ENCODE data around the gene MROH9.
"Not testable (repeated sequence)": the region's sequence is repeated elsewhere in the genome, so short reads cannot be mapped to it uniquely, and the experiment has no call there.

Gene MROH9, protein sequence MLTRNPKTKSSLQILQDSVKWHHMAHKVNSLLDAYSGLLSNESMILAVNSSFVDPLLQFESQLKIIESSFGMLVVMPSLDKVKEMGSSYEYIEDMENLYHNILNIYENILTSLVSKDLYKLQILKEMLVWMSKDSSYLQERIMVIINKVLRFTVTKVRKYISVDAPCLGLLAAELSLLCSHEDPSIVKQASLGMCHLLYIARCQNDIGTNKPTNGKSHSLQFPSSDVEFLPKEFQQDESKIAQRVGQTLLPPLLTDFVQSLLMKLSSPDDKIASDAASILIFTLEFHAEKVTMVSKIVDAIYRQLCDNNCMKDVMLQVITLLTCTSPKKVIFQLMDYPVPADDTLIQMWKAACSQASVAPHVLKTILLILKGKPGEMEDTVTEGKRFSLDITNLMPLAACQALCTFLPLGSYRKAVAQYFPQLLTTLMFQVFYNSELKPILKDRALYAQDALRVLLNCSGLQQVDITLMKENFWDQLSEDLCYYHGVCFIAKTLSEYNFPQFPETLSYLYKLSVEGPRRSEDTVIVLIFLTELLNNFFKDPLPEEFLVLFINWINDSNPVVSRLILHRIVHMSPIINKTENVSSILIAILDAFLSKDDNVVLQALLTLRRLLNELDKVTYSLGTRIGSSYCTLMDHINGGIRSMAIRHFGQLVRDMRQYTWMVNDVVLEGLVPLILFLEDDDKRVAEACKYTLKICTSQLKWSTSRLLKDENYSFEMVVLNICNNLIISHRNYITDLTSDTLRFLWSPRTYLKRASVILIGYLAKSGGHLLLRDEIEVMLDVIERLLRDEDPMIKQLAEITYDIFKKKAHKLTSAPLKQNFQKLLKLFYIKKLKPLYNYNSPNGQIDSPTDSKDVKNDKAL

GRCh38 chr1:170935231-170935630 lies at the start of gene MROH9:
Gene MROH9 (plus strand): TSS chr1:170935534. CDS start chr1:170945557, 10,023 bp downstream.
- no peak for DNase-seq (ENCODE audit: low read depth)

DNA sequence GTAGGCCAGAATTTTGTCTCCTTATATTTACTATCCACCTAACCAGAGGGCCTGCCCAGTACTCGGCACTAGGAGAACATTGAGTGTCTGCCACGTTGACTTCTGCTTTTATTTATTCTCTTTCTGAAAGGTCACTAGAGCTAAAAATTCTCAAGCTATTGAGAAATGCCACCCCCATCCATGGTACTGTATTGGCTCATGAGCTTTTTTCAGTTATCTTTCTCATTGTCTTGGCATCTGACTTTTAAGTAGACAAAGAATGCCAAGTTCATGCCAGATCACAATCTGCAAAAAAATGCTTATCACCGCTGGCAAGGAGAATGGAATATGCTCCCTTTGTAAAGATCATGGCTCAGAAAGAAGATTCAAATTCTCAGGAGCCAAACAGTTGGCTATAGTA lies 49.8 kb upstream of the MROH9 start:
- DNase-seq (ENCODE audit: low read depth) = peak; percentile 78

- DNase-seq (ENCODE audit: low read depth) = no peak
These were observed 48.9 kb upstream of the MROH9 start for GRCh38 chr1:170886460-170886859.

DNA sequence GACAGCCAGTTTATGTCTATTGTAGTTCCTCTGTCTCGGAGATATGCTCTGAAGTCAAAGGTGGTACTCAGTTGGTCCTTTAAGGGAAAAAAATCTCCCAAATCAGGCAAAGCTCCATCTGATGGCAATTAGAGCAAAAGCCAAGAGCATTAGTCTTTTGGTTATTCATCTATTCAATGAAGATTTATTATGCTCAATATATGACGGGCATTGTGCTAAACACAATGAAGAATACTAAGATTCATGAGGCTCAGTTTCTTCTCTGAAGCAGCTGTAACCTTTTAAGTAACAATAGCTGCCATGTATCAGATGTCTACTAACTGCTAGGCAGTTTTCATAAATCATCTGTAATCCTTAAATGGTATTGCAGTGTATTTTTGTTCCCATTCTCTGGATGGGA lies 47.6 kb upstream of the MROH9 start:
- DNase-seq (ENCODE audit: low read depth) = no peak

- no peak for DNase-seq (ENCODE audit: low read depth)
These were observed 43.5 kb upstream of the MROH9 start for GRCh38 chr1:170891872-170892271.

DNA sequence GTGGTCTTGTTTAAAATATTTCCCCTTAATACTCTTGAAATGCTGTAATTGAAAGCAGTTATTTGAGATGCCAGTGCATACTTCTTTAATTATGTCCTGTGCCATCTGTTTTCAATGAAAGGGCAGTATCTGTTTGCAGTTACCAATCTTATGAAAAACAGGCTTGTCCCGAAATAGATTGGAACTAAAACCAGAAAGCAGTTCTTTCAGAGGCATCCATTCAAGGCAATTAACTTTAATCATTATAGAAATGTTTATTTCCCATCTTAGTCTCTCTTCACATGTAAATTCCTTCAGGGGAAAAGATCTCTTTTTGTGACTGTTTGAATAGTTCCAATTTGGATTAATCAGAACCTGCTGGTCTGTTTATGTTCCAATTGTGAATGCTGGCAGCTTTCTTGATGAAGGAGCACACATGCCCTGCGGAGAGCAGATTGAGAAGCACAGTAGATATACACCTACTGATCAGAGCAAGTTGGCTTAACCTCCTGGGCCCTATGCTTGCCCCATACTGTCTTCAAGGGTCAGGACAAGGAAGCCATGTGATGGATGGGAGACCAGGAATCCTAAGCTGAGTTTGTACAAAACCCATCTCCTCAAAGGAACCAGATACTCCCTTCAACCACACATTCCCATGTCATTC lies 41.6 kb upstream of the MROH9 start:
- DNase-seq (ENCODE audit: low read depth) = peak; percentile 84

GRCh38 chr1:170903961-170904360 lies 31.4 kb upstream of the MROH9 start:
- DNase-seq (ENCODE audit: low read depth) = no peak

DNA sequence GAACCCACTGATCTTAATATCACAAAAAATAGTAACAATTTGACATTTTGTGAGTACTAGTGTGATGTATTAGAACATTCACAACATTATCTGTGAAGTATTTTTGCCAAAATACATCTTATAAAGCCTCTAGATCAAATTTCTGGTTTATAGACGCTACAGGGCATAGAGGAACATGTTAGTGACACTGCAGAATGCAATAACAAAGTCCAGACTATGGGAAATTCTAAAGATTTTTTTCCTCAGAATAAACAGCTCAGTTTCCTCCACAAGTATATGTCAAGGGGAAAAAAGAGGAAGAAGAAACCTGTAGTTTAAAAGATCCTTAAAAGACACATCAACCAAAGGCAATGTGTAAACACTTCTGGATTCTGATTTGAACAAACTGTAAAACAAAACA lies 26.4 kb upstream of the MROH9 start:
- no peak for DNase-seq (ENCODE audit: low read depth)

GRCh38 chr1:170910273-170910672 lies 25.1 kb upstream of the MROH9 start:
- peak; percentile 88 for DNase-seq (ENCODE audit: low read depth)

- no peak for DNase-seq (ENCODE audit: low read depth)
These were observed 18.0 kb upstream of the MROH9 start for GRCh38 chr1:170917373-170917772.

DNA sequence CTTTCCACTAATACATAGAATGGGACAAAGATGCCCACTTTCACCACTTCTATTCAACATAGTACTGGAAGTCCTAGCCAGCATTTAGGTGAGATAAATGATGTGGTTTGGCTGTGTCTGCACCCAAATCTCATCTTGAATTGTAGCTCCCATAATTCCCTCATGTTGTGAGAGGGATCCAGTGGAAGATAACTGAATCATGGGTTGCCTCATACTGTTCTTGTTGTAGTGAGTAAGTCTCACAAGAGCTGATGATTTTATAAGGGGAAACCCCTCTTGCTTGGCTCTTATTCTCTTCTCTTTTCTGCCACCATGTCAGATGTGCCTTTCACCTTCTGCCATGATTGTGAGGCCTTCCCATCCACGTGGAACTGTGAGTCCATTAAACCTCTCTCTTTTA lies 10.7 kb upstream of the MROH9 start:
- DNase-seq (ENCODE audit: low read depth) = not testable (repeated sequence)

DNA sequence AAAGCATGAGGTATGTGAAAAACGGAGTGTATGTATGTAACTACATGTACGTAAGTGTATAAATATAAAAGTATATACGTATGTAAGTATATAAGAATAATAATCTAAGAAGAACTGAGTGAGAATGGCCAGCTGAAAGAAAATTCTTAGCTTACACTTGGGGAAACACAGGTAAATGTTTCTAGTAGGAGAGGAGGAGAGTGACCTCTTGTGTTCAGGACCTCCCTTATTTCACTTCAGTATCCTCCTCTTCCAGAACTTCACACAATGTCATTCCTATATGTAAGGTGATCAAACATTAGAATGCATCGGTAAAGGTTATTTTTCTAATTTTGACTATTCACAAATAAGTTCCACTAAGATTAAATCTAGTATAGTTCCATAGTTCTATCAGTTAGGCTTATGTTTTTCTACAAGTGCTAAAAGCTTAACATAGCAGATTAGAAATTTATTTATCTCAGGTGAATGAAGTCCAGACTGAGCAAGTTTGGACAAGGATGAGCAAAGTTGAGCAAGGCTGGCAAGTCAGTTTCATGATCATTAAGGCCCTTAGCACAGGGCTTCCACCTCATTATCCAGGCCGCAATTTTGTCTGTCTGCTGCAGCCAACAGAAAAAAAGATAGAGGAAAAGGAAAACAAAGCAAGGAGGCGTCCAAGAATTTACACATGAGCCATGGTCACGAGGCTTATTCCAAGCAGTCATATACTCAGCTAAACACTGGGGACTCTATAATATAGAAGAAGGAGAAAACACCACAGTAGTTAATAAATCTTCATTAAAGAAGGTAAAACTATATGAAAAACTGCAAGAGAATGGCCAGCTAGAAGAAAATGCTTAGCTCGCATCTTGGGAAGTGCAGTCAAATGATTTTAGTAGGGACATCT lies 7.1 kb upstream of the MROH9 start:
- peak; percentile 22 for DNase-seq (ENCODE audit: low read depth)

GRCh38 chr1:170929412-170929834 lies 5.9 kb upstream of the MROH9 start:
- DNase-seq (ENCODE audit: low read depth) = peak; percentile 95

DNA sequence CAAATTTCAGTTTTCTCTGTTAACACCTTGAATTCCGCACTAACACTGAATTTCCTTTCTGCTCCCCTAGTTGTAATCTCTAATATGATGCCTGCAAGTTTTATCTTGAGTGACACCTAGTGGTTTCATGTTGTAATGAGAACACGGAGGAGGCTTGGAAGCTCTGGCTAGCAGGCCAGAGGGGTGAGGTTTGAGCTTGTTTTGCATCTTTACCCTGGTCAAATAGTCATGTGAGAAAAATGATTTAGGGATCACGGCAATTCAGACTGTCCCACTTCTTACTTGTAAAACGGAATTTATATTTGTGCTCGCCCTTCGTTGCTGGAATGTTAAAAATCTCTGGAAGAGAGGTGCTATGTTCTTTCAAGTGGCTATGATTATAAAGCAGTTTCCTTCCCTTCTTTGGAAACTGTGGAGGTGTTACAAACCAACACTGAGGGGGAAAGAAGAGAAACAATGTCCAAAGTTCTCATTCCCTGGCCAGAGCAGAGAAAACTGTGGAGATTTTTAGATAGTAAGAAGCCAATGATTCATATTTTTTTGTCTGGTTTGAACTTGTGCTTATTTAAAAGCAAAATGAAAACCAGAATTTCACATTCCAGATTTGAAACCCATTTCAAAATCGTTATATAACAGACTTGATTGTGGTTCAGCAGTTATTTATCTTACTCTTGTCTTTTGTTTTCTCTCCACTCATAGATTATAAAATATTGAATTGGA lies 5.3 kb upstream of the MROH9 start:
- peak; percentile 87 for DNase-seq (ENCODE audit: low read depth)

DNA sequence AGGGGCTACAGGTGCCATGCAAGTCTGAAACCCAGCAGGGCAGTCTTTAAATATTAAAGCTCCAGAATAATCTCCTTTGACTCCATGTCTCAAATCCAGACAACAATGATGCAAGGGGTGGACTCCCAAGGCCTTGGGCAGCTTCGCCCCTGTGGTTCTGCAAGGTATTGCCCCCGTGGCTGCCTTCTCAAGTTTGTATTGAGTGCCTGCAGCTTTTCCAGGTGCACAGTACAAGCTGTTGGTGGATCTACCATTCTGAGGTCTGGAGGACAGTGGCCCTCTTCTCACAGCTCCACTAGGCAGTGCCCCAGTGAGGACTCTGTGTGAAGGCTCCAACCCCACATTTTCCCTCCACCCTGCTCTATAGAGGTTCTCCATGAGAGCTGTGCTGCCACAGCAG lies 3.7 kb upstream of the MROH9 start:
- DNase-seq (ENCODE audit: low read depth) = no peak

DNA sequence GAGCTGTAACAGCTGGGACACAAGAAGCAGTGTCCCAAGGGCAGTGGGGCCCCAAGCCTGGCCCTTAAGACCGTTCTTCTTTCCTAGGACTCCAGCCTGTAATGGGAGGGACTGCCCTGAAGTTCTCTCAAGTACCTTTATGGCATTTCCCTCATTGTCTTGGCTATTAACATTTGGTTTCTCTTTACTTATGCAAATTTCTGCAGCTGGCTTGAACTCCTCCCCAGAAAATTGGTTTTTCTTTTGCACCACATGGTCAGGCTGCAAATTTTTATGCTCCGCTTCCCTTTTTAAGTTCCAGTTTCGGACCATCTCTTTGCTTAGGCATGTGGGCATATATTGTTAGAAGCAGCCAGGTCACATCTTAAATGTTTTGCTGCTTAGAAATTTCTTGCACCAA lies 3.1 kb upstream of the MROH9 start:
- DNase-seq (ENCODE audit: low read depth) = no peak

DNA sequence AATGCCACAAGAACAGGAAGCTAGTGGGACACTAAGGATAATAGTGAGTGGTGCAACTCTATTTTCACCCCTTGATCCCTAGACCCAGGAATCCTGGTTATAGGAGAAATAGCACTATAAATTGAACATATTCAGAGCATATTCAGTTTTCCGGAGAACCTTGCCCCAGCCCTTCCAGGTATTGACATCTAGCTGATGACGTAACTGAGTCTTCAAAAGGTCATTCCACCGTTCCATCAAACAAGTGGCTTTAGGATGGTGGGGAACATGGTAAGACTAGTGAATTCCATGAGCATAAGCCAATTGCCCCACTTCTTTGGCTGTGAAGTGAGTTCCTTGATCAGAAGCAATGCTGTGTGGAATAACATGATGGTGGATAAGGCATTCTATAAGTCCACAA lies 2.9 kb downstream of the MROH9 start:
- no peak for DNase-seq (ENCODE audit: low read depth)

GRCh38 chr1:170939476-170939875 lies 4.1 kb downstream of the MROH9 start:
- no peak for DNase-seq (ENCODE audit: low read depth)

- not testable (repeated sequence) for DNase-seq (ENCODE audit: low read depth)
These were observed 16.4 kb downstream of the MROH9 start for GRCh38 chr1:170951744-170952143.

- peak; percentile 69 for DNase-seq (ENCODE audit: low read depth)
These were observed 24.1 kb downstream of the MROH9 start for GRCh38 chr1:170959385-170959784.

DNA sequence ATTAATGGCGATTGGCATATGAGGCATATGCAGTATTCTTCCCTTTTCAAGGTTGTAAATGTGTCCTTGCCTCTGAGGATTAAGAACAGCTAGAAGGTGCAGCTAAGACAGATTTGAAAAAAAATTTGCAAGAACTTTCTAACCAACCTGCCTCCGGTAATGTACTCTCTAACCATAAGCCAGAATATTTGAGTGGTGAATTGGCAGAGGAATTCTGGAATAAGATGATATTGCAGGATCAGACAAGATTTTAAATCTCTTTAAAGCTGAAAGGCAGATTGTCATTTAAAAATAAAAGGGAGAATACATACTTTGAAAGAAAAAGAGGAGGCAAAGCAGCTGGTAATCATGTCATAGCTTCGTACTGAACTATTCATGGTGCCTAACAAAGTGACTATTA lies 29.2 kb downstream of the MROH9 start:
- no peak for DNase-seq (ENCODE audit: low read depth)

Measured in EH (cell line).